ENCODE measurements around the gene ARHGAP42.
"Not testable (repeated sequence)": the region's sequence is repeated elsewhere in the genome, so short reads cannot be mapped to it uniquely, and the experiment has no call there.

Gene ARHGAP42

DNA sequence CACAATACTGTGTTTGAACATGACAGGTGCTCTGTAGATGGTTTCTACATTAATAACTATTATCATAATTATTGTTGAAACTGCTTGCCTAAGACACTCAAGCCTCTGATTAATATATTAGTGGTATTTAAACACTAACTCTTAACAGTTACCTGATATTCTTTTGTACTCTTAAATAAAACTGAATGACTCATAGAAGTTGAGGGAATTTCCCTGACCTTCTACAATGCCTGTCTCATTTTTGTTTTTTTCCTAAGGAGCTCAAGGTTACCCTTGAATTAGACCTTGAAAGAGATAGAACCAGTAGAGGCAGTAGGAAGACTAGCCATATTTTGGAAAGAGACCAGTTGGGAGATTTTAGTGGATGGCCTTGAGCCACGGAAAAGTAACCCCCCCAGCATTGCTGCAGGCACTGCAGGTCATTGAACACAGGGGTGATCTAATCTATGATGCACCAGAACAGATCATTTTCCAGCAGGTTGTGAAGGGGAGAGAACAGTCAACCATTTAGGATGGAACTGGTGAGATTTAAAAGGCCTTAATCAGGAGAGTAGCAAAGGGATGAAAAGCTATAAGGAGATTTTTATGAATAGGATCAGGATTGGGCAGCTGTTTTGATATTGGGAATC lies 294.2 kb downstream of the ARHGAP42 start:
- DNase-seq = no peak

- DNase-seq = no peak
These were observed 297.6 kb downstream of the ARHGAP42 start for GRCh38 chr11:100984668-100985067.

- DNase-seq = no peak
These were observed 303.8 kb downstream of the ARHGAP42 start for GRCh38 chr11:100990931-100991330.

DNA sequence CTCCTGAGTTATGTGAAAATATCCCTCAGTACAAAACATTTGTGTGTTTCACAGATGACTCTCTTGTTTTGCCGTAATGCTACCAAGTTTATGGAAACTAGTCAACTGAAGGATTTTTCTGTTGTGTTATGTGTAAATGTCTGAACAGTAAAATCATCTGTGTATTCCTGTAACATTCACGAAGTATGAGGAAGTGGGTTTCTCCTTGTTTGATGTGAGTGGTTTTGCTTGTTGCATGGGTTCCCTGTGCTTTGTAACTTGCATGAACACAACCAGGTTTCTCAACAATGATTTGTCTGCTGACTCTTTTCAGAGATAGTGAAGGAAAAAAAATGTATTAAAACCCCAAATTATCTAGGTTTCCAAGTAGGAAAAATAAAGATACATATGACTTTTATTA lies 304.5 kb downstream of the ARHGAP42 start:
- no peak for DNase-seq

- no peak for DNase-seq
These were observed 307.9 kb downstream of the ARHGAP42 start for GRCh38 chr11:100994966-100995365.

DNA sequence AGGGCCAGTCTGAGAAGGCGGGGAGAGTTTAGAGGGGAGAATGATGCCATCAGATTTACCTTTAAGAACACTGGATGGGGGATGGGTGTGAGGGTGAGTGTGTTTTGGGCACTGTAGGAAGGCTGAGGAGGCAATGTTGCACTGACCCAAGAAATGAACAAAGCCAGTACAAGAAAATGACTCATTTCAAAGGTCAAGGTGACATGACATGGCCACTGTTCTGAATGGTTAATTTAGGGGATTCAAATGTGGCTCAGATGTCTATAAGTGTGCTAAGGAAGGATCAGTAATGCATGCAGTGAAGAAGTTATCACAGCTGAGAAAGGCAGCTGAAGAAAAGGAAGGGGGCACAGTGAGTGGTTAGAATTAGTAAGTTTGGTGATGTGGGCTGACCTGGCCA lies 312.7 kb downstream of the ARHGAP42 start:
- no peak for DNase-seq

- no peak for DNase-seq
These were observed 316.4 kb downstream of the ARHGAP42 start for GRCh38 chr11:101003468-101003867.

GRCh38 chr11:101008961-101009689 lies 322.0 kb downstream of the ARHGAP42 start:
- DNase-seq = no peak

- no peak for DNase-seq
These were observed 322.6 kb downstream of the ARHGAP42 start for GRCh38 chr11:101009690-101010055.

DNA sequence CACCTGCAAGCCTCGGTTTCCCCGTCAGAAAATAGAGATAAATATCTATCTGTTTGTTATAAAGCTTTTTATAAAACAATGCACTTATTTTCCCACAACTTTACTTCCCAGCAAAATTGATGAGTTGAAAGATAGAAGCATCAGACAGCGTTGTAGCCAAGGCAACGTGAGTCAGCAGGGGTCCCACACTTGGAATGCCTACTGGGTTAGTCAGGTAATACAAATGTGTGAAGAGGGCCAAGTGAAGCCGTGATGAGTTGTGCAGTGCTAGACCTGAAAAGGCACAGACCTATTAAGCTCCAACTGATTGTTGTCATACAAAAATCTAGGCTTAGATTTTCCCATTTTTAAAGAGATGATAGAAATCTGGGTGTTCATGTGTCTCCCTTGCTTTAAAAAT lies 323.8 kb downstream of the ARHGAP42 start:
- DNase-seq = no peak

DNA sequence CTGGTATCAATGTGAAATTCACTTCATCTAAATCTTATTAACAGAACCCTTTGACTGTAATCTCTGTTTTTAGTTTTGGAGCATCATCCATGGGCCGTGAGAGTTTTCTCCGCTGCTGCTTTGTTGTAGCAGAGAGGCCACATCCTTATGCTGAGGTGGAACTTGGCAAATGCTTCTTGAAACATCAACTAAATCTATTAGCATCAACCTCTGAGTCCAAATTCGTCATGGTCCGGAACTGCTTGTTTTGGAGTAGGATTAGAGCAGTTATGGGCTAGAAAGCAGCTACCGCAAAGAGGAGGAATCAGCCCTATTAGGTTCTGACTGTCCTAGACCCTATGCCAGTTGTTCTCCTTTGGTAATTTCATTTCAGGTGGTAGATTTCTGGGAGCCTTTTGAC lies 324.8 kb downstream of the ARHGAP42 start:
- no peak for DNase-seq

DNA sequence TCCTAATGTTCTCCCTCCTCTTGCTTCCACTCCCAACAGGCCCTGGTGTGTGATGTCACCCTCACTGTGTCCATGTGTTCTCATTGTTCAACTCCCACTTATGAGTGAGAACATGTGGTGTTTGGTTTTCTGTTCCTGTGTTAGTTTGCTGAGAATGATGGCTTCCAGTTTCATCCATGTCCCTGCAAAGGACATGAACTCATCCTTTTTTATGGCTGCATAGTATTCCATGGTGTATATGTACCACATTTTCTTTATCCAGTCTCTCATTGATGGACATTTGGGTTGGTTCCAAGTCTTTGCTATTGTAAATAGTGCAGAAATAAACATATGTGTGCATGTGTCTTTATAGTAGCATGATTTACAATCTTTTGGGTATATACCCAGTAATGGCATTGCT lies 326.6 kb downstream of the ARHGAP42 start:
- not testable (repeated sequence) for DNase-seq

DNA sequence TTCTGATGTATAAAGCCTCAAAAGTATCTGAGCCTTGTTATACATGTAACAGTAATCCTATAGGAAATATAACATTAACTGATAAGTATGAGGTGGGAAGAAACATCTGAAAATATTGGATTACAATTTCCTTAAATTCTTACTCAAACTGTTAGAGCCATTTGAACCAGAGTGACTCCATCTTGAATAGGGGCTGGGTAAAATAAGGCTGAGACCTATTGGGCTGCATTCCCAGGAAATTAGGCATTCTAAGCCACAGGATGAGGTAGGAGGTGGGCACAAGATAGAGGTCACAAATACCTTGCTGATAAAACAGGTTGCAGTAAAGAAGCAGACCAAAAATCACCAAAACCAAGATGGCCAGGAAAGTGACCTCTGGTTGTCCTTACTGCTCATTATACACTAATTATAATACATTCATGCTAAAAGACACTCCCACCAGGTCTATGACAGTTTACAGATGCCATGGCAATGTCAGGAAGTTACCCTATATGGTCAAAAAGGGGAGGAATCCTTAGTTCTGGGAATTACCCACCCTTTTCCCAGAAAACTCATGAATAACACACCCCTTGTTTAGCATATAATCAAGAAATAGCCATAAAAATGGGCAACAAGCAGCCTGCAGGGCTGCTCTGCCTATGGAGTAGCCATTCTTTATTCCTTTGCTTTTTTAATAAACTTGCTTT lies 327.7 kb downstream of the ARHGAP42 start:
- no peak for DNase-seq

DNA sequence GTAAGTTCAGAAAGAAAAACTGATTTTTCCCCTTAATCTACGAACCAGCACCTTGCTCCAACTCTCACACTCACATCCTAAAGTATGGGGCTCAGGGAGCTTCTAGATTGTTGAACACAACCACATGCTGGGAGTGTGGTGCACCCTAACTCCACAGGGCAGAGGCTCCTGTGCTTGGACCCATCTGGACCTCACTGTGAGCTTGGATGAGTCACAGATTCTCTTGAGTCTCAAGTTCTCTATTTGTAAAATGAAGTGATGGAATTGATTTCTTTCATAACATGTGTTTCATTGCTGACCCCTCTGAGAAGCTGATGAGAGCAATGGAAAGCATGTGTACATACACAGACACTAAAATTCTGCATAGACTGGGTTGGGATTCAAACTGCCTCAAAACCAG lies 332.8 kb downstream of the ARHGAP42 start:
- DNase-seq = no peak

DNA sequence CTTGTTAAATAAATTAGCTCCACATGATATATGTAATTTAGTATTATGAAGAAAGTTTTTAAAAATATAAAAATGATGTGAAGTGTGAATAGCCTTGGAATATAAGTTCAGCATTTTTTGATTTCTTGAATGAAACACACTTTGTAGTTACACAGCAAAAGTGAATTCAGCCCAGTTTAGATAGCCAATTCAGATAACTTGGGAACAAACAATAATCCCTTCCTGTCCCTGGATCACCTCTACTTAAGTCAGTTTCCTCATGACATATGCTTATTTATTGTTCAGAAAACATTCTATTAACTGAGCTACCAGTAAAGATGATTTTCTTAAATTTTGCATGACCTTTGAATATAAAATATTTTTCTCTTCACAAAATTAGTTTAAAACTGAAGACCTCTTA lies 335.2 kb downstream of the ARHGAP42 start:
- DNase-seq = no peak

DNA sequence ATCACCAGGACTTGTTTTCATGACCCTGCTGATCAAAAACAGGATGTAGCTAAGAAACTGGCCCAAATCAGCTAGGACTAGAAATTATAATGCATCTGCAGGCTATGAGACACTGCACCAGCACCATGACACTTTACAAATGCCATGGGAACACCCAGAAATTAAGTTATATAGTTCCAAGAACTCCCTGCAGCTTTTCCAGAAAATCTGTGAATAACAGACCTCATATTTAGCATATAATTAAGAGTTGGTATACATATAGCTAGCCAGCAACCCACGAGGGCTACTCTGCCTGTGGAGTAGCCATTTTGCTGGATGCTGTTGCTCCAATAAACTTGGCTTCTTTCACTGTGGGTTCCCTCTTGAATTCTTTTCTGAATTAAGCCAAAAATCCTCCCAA lies 341.6 kb downstream of the ARHGAP42 start:
- DNase-seq = no peak

DNA sequence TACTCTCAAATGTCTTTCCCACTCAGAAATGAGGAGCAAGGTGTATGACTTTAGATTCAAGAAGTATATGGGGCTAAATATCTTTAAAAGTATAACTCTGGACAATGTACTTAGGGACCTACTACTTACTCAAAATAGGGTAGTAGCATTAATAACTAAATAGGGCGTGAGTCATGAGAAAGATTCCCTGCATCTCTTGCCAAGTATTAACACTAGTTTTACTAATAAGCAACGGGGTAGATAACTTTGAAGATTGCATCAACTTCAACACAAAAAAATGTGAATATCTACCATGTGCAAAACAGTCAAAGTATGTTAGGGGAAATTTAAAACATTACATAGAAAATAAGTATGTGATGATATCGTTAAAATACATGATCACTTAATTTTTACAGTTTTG lies 342.9 kb downstream of the ARHGAP42 start:
- DNase-seq = no peak

GRCh38 chr11:101030692-101031091 lies 343.6 kb downstream of the ARHGAP42 start:
- no peak for DNase-seq

DNA sequence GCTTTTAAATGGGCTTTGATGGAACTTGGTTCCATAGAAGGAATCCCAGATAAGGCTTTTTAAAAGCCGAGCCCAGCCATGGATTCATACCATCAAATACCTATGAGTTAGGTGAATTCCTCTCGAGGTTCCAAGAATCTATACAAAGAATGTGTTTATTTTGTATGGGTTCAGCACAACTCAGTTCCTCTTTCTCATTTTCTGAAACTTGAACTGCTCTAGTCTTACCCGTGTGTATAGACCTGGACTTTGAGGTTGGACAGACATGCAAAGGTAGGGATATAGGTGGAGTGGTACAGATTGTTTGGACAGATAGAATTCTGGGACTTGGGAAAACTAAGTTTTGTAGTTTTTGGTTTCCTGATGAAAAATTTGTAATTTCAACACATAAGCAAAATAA lies 344.6 kb downstream of the ARHGAP42 start:
- no peak for DNase-seq

DNA sequence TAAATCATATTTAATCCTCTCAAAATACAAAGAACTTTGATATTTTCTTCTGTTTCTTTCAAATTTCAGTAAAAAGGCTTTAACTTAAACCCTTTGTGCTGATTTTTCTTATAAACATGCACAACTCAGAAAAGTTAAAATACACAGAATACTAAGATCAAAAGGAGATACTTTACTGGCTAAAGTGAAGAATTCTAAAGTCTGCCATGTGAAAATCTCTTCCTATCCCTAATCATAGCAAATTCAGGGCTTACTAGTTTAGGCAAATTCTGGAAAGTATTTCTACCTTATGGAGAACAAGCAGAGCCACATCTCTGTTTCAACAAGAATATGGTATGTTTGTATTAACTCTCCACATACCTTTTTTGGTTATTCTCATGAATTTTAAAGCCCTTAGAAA lies 345.9 kb downstream of the ARHGAP42 start:
- DNase-seq = no peak

GRCh38 chr11:101034076-101034475 lies 347.0 kb downstream of the ARHGAP42 start:
- DNase-seq = no peak

DNA sequence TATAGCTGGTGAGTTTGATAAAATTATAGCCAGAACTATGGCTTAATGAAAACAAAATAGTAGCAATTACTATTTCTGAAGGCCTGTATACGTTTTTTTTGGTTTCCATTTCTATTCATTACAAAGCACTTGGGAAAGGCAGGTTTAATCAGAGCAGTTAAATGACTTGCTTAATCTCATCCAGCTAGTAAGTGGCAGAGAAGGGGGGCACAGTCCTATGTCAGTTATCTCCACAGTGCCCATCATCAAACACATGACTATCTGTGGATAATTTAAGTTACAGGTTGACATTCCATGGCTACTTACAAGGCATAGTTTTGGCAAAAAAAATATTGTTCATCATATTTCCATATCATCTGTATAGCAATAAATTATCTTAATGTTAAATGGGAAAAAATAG lies 348.8 kb downstream of the ARHGAP42 start:
- no peak for DNase-seq
